ENCODE data around the gene ACOT11.

ACOT11 gene

DNA sequence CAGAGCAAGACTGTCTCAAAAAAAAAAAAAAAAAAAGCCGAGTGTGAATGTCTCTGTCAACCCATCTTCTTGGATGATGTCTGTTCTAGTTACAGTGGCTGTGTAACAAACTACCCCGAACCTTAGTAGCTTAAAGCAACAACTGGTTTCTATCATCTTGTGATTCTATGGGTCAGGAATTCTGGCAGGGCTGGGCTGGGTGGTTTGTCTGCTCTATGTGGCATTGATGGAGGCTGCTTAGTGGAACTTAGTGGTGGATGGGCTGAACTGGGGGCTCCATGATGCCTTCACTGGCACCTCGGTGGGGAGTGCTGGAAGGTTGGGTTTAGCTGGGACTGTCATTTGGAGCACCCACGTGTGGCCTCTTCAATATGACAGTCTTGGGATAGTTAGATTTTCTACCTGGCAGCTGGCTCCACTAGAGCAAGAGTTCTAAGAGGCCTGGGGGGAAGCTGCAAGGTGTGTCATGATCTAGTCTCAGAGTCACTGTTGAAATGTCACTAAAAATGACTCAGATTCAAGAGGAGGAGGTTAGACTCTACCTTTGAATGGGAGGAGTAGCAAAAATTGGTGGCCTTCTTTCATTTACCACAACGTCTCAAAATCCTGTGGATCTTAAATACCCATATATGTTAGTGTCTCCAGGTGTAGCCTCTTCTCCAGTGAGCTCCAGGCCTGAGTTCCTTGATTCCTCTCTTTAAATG is 18.6 kb downstream of the ACOT11 start:
- FAIRE-seq: no peak

DNA sequence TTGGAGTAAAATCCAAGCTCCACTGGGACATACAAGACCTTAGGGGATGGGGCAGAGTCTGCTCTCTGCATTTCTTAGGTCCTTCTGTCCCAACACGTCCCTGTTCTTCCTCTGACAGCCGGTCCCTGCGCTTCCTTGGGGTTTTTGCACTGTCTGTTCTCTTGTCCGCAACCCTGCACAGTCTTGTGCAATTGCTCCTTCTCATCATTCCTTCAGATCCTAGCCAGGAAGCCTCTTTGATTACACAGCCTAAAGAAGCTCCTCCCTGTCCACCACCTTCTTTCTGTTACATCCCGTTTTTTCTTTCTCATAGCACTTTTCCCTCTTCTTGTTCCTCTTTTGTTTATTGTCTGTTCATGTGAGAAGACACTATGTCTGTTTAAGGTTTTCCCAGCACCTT is 19.9 kb downstream of the ACOT11 start:
- FAIRE-seq: no peak

DNA sequence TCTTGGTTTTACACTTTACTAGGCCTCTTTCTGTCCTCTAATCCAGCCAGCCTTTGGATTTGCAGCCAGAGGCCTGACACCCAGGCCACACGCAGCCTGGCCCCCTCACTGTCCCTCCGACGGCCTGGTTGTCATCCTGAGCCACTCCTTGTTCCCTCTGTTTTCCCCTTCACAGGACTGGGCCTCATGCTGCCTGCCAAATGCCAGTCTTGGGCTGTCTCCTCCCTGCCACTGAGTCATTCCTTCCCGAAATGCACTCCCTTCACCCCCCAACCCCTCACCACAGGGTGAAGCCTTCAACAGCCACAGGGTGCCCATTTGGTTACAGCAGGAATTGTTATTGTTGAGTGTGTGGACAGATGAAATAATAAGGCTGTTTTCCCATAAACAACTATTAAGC is 21.3 kb downstream of the ACOT11 start:
- FAIRE-seq: no peak

DNA sequence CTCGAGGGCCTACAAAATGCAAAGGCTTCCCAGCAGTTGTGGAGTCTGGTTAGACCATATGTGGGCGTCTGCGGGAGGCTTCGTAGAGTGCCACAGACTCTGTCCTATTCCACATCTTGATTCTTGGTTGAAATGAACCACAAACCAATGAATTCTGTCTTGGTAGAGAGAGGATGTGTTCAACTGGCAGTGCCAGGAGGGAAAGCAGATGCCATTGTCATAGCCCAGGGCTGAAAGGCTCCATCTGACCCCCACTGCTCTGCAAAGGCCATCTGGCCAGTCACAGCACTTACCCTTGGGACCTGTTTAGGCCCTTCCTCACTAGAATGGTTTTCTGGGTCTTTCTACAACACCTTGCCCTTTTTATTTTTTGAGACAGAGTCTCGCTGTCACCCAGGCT is 22.1 kb downstream of the ACOT11 start:
- no peak for FAIRE-seq

DNA sequence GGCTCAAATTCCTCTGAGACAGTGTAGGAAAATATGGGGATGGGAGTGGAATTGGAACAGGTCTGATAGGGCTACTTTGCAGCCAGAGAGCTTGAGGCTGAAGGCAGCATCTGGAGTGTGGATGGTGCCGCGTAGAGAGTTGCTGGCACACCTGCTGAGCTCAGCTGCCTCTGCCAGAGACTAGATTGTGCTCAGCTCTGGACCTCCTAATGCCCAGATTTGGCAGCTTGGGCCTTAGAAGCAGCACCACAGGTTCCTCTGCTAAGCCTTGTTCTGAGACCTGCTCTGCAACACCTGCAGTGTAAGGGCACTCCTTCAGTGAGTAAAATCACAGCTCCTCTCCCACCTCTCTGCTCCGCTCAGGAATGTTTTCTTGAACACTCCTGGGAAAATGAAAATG is 23.3 kb downstream of the ACOT11 start:
- no peak for FAIRE-seq

DNA sequence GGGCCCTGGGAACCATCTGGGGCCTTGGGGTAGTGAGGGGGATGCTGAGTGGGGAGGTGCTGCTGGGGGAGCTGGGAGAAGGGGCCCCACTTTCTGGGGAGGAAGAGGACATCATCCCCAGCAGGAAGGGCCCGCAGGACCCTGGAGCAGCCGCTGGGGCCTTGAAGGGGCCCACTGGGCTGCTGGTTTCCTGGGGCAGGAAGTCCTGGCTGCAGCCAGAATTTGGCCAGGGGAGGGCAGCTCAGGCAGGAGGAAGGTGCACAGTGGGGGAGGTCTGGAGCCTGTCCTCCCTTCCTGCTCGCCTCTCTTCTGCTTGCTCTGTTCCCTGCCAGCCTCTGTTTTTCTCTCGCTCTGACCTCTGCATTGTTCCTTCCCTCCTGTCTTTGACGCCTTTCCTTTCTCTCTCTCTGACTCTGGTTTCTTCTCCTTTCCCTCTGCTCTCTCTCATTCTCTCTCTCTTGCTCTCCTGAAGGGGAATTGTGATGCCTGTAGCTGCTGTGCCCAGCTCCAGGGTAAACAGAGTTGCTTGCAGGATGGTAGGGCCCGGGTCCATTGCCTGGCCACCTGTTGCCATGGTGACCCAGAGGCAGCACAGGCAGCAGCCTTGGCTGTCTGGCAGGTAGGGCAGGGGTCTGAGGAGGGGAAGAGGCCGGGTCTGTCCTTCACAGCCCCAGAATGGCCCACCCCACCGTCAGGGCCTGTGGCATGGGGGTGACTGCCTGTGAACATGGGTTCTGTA is 23.9 kb downstream of the ACOT11 start:
- FAIRE-seq: no peak

DNA sequence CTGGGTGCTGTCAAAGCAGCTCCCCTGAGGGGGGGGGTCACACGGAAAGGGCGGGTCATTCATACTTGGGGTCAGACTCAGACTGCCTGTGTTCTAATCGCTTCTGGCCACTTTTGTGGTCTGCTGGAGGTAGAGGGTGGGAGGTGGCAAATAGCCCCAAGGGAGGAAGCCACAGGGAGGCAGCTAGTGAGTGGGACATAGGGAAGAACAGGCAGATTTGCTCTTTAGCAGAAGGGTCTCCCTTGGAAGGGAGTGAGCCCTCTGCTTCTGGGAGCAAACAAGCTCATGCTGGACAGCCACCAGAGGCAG is 24.5 kb downstream of the ACOT11 start:
- FAIRE-seq: no peak

DNA sequence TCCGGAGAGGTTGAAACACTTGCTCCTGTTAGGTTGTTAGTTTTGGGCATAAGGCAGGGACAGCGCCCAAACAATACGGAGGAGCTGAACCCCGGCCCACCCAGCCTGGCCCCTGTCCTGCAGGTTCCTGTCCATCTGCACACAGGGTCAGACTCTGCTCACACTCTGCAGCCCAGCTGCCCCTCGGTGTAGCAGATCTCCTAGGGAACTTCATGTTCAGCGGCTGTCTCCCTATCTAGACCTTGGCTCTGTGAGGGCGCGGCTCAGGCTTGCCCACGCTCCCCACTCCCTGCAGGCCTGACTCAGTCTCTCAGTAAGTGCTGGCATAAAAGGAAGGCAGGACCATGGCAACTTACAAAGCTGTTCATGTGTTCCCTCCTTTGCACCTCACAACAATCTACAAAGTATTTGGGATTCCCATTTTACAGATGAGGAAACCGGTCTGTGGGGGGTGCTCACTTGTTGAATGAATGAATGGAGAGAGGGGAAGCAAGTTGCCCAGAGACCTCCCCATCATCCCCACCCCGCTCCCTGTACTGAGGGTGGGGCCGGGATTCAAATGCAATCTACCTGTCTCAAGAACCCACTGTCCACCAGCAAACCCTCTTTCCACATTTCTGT is 26.2 kb downstream of the ACOT11 start:
- no peak for FAIRE-seq

DNA sequence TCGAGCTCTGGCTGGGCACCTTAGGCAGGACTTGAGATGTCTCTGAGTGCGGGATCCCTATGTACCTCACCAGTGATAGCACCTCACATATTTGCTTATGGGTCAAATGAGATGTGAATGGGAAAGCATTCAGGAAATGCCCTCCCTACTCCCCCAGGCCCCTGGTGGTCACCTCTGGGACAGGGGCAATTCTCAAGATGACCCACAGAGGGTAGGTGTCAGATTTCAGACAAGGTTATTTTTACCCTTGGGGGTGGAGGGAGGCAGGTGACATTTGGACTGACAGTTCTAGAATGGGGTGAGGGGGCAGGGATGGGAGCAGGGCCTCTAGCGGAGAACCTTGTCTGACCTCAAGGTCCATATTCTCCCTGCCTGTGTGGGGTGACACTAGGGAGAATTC is 27.1 kb downstream of the ACOT11 start:
- FAIRE-seq: no peak

DNA sequence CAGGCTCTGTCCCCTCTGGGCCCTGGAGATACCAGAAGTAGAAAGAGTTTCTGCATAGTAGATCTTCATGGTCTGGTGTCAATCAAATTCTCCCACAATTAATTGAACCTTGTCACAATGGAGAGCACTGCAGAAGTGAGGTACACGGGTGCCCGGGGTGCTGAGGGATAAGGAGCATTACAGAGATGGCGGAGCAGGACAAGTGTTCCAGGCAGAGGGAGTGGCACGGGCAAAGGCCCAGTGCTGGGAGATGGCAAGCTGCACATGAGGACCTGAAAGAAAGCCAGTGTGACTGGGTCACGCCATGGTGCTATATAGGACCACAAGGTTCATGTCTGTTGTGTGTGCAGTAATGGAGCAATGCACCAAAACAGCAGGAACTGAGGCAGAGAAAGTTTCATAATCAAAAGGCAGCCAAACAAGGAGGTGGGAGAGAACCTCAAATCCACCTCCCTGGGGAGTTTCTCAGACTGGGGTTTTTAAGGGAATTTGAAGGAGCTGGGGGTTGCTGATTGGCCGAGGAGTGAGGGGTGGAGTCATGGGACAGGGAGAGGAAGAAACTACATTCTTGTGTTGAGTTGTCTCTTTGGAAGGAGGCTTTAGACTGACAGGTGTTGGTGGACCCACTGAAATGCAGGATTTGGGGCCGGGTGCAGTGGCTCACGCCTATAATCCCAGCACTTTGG is 27.7 kb downstream of the ACOT11 start:
- FAIRE-seq: no peak

DNA sequence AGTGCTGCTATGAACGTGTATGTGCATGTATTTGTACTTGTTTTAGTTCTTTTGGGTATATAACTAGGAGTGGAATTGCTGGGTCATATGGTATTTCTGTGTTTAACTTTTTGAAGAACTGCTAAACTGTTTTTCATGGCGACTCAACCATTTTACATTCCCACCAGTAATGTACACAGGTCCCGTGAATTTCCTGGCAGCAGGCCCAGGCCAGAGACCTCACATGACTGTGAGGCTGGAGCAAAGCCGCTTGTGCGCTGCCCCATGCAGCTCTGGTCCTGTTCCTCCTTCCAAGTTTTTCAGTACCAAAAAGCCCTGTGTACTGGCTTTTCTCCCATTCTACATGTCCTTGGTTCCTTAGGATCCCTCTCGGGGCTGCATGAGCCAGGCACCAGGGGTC is 29.6 kb downstream of the ACOT11 start:
- no peak for FAIRE-seq

DNA sequence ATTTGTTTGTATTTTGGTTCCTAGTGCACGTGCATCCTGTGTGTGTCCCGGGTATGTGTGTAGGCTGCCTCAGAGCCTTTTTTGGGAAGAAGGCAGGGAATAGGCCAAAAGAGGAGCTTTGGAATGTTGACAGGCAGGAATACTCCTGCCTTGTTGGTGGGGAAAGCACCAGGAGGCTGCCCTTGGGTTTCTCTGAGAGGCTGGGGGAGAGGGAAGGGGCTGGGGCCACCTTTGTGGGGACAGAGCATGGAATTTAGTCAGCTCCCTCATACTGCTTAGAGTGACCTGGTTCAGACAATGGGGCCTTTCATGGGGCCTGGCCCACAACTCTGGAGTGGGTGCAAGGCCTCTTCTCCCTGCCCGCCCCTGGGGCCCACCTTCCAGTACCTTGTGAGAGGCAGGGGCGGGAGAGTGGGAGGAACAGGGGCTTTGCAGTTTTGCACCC is 31.3 kb downstream of the ACOT11 start:
- FAIRE-seq: no peak

DNA sequence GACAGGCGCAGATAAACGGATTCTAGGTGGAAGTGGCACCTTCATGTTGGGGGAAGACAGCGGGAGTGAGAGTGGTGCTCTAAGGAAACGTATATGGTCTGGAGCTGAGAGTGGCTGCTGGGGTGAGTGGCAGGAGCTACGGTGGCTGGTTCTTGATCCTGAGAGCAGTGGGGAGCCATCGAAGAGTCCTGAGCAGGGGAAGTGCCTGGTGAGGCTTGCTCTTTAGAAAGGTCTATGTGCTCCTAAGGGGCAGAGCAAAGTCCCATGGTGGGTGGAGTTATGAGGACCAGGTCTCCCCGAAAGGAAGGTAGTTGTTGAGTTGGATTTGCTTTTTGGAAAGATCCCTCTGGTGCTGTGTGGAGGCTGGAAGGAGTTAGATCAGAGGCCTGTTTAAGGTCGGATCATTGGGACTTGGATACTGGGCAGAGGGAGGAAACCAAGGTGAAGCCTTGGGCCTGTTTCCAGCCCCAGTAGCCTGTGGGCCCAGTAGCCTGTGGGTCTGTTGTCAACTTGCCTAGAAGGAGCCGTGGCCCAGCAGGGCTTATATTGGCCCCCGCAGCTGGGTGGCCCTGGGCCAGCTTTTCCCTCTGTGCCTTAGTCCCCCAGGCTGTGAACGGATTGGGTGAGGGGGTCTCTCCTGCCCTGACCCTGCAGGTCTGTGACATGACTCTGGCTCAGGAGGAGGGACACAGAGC is 33.0 kb downstream of the ACOT11 start:
- FAIRE-seq: no peak

DNA sequence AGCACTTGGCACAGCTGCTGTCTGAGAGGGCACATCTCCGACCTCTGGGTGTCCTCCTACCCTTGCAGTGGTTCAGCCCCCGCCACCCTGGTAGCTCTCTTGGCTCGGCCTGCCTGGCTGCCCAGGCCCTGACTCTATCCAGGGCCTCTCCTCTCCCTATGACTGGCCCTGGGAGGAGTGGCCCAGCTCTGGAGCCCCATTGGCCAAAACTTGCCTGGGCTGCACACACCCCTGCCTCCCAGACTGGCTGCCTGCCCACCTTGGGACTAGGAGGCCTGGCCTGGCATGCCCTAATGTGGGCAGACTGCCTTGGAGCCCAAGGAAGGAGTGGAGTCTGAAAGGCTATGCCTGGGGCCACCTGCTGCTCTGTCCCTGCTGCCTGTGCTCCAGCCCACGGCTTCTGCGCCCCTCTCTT is 33.6 kb downstream of the ACOT11 start:
- no peak for FAIRE-seq

DNA sequence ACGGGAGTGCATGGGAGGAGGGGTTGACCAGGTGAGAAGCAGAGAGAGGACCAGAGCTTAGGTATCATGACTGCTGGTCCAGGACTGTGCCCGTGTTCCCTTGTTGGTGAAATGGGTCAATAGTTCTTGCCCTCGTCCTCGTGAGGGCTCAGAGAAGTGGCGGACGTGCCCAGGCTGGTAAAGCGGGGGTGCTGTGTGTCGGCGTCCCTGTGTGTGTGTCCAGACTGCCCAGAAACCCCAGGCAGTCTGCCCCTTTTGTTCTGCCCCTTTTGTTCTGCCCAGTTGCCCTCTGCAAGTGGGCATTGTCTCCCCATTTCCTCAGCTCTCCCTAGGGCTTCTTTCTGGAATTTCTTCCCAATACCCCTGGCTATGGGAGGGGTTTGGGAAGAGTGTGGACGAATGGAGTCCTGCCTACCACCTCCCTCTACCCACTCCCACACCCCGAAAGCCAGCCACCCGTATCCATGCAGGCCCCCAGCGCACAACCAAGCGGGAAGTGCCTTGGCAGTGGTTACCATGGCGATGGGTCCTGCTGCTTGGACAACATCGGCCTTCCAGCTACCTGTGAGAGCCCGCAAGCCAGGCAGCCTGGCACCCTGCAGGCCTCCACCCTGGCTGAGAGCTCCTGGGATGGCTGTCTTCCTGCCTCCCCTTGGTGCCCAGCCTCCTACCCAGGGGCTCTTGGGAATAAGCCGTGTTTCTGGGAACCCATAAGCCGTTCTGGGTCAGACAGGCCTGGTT is 34.7 kb downstream of the ACOT11 start:
- no peak for FAIRE-seq

DNA sequence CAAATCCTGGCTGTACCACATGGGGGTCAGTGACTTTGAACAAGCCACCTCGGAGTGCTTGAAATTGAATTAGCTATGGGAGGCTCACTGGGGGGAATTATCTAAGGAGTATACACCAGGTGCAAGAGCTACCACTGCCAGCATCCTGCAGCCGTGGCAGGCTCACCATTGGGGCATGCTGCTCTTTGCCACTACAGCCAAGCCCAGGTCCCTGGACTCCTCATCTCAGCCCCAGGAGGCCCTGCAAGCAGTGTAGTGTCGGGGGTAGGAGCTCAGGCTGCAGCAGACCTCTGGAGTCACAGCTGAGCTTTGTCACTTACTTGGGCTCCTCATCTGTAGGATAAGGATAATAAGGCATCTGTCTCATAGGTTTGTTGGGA is 35.3 kb downstream of the ACOT11 start:
- FAIRE-seq: no peak

DNA sequence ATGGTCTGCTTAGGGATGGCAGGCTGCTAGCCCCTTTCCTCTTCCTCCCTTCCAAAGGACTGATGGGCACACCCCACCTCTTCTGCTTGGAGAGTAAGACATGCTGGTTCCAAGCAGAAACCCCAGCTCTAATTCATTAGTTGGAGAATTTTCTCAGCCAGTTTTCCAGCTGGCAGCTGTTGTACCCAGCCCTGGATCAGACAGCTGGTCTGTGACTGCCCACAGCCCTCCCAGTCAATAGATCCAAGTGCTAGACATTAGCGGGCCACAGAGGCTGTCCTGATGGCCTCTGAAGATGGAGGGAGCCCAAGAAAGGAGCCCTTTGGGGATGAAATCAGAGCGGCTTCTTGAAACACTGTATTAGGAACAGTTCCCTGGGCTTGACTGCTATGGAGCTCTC is 35.8 kb downstream of the ACOT11 start:
- FAIRE-seq: no peak

DNA sequence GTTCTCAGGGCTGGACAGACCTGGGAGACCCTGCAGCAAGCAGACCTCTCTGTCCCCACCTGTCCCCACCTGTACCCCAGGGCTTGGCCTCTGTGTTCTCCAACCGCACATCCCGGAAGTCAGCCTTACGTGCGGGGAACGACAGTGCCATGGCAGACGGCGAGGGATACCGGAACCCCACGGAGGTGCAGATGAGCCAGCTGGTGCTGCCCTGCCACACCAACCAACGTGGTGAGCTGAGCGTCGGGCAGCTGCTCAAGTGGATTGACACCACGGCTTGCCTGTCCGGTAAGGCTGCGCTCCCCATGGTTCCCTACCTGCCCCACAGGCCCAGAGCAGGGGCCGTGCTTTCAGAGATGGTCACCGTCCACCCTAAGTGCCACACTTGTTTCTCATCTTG is 36.5 kb downstream of the ACOT11 start:
- FAIRE-seq: no peak

DNA sequence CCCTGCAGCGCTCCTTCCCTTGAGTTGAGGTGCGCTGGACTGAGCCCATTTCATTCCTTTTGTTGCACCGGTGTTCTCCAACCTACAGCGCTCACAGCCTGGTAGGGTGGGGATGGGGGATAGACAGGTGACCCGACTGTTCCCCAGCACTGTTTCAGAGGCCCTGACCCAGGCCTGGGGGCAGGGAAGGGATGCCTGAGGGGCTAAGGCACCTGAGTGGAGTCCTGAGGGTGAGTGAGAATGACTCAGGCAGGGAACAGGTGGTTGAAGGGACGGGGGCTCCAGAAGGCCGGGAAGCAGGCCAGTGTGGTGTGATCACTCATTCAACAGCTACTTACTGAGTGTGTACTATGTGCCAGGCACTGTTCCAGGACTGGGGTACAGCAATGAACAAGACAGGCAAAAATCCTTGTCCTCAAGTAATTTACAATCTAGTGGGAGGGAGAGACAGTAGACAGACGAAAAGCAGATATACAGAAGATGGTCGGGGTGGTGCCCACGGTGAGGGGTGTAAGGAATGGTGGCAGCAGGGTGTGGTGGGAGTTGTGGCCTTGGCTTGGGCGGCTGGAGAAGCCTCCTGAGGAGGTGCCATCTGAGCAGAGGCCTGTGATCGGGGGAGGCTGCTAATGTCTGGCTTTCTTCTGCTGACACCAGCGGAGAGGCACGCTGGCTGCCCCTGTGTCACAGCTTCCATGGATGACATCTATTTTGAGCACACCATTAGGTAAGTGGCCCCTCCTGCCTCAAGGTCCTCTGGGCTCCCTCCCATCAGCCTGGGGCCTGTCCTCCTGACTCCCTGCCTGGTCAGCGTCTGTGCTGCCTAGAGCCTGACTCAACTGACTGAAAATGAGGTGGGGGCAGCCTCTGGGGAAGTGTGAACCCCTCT is 37.4 kb downstream of the ACOT11 start:
- no peak for FAIRE-seq

DNA sequence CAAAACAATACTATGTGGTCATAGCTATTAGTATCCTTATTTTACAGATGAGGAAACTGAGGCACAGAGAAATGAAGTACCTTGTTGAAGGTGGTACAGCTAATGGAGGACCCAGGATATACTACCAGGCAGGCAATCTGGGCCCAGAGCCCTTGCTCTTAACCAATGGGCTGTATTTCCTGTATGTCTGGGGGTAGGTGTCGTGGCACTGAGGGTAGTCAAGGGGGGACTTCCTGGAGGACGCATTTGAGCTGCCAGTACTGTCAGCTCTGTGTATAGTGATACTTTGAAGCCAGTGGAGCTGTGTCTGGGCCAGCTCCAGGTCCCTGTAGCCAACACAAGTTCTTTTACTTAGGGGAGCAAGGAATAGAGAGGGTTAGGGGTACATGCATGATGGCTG is 40.3 kb downstream of the ACOT11 start:
- FAIRE-seq: no peak

DNA sequence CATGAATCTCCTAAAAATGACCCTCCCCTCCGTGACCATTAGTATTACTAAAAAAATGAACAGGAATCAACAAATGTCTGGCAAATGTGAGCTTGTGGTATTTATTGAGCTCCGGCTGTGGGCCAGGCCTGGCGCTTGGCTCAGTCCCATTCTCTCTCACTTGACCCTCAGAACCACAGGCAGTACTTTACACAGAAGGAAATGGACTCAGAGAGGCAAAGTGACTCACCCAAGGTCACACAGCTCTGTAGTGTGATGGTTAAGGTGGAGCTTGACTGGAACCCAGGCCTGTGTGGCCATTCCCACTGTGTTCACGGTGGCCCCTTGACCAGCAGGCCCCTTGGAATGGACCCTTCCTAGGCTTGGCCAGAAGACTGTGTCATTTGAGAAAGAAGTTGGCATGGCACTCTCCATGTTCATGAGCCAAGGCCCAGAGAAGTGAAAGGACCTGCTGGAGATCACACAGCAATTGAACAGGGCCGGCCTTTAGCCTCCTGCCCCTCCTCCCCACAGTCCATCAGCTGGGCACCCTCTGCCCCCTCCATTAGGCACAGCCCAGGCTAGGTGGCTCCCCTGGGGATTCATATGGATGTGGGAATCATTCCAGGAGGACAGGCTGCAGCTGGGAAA is 43.2 kb downstream of the ACOT11 start:
- no peak for FAIRE-seq
